ENCODE data around the gene NHSL2.

Gene NHSL2

DNA sequence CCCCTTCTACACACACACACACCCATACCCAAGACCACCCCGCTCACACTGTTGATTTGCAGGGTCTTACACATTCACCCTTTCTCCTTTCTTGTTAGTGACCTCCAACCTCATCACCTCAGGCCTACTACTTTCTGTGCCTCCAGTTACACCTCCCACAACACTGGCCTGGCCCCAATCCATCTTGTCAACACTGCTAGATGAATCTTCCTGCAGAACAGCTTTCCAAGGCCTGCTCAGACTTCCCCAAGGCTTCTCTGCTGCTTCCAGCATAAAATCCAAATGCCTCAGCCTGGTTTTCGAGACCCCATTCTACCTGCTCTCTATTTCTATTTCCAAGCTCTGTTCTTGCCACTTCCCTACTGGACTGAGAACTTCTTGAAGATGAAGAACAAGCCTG, 79.9 kb downstream of the NHSL2 start:
- no peak overlapping the region for H3K4me3 ChIP-seq (ENCODE audit: low read length)
- H3K9ac ChIP-seq (ENCODE audit: low read length), result no peak overlapping the region
- no peaks in the 10 kb centered on the region for H3K9me3 ChIP-seq (ENCODE audit: insufficient read depth, low read length)
- no peaks in the 10 kb centered on the region for H4K20me1 ChIP-seq (ENCODE audit: insufficient read depth, low read length)
- H3K27ac ChIP-seq (ENCODE audit: low read length), result no peak overlapping the region
- no peaks in the 10 kb centered on the region for H3K4me1 ChIP-seq (ENCODE audit: low read length)
- TF ChIP-seq EZH2phosphoT487 (IDR thresholded peaks at IDR 0.05; ENCODE audit: low read depth), result no peak
- H3K36me3 ChIP-seq (replicated peaks; ENCODE audit: low read depth, low read length), result no peaks in the 10 kb centered on the region
- H3K79me2 ChIP-seq (ENCODE audit: low read length), result no peaks in the 10 kb centered on the region
- H3K27me3 ChIP-seq (ENCODE audit: low read depth, low read length), result no peaks in the 10 kb centered on the region
- no peak overlapping the region for H2AFZ ChIP-seq (ENCODE audit: low read depth, low read length)
- H3K4me2 ChIP-seq (ENCODE audit: low read length), result no peak overlapping the region

GRCh38 chrX:71991164-71991563, 80.5 kb downstream of the NHSL2 start:
- H3K79me2 ChIP-seq (ENCODE audit: low read length), result no peaks in the 10 kb centered on the region
- no peak overlapping the region for H2AFZ ChIP-seq (ENCODE audit: low read depth, low read length)
- H3K4me1 ChIP-seq (ENCODE audit: low read length), result no peaks in the 10 kb centered on the region
- H3K27me3 ChIP-seq (ENCODE audit: low read depth, low read length), result no peaks in the 10 kb centered on the region
- TF ChIP-seq EZH2phosphoT487 (IDR thresholded peaks at IDR 0.05; ENCODE audit: low read depth), result no peak
- TF ChIP-seq, protein P1, sequence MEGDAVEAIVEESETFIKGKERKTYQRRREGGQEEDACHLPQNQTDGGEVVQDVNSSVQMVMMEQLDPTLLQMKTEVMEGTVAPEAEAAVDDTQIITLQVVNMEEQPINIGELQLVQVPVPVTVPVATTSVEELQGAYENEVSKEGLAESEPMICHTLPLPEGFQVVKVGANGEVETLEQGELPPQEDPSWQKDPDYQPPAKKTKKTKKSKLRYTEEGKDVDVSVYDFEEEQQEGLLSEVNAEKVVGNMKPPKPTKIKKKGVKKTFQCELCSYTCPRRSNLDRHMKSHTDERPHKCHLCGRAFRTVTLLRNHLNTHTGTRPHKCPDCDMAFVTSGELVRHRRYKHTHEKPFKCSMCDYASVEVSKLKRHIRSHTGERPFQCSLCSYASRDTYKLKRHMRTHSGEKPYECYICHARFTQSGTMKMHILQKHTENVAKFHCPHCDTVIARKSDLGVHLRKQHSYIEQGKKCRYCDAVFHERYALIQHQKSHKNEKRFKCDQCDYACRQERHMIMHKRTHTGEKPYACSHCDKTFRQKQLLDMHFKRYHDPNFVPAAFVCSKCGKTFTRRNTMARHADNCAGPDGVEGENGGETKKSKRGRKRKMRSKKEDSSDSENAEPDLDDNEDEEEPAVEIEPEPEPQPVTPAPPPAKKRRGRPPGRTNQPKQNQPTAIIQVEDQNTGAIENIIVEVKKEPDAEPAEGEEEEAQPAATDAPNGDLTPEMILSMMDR (IDR thresholded peaks at IDR 0.05; ENCODE audit: low read depth, low read length), result no peak
- H3K4me2 ChIP-seq (ENCODE audit: low read length), result no peak overlapping the region
- H3K27ac ChIP-seq (ENCODE audit: low read length), result no peak overlapping the region
- no peaks in the 10 kb centered on the region for H3K9me3 ChIP-seq (ENCODE audit: insufficient read depth, low read length)
- no peaks in the 10 kb centered on the region for H4K20me1 ChIP-seq (ENCODE audit: insufficient read depth, low read length)
- H3K36me3 ChIP-seq (replicated peaks; ENCODE audit: low read depth, low read length), result no peaks in the 10 kb centered on the region
- H3K9ac ChIP-seq (ENCODE audit: low read length), result no peak overlapping the region
- no peak overlapping the region for H3K4me3 ChIP-seq (ENCODE audit: low read length)

DNA sequence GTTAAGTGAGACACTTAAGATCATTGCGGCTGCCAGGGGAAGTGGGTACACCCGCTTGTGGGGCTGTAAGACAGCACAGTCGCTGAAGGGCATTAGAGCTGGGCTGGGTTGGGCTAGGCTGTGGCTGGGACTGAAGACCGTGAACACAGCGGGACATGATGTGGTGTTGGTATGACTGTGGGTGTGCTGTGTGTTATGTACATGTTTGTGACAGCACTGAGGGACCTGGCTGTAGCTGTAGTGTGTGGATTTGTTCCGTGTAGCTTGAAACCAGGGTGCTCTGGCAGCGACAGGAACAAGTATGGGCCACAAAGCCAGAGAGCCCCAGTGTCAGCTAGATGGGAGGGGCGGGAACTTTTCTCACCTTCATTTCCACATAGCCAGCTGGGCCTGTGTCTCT, 82.1 kb downstream of the NHSL2 start:
- Histone ChIP-seq H3K4me1 (ENCODE audit: low read length) (no peaks in the 10 kb centered on the region), H2AFZ (ENCODE audit: low read depth, low read length) (no peak overlapping the region), H3K4me3 (ENCODE audit: low read length) (no peak overlapping the region), H3K9ac (ENCODE audit: low read length) (no peak overlapping the region), H3K4me2 (ENCODE audit: low read length) (no peak overlapping the region), H3K79me2 (ENCODE audit: low read length) (no peaks in the 10 kb centered on the region), H3K27me3 (ENCODE audit: low read depth, low read length) (no peaks in the 10 kb centered on the region), H3K9me3 (ENCODE audit: insufficient read depth, low read length) (no peaks in the 10 kb centered on the region), H4K20me1 (ENCODE audit: insufficient read depth, low read length) (no peaks in the 10 kb centered on the region), H3K36me3 (replicated peaks; ENCODE audit: low read depth, low read length) (no peaks in the 10 kb centered on the region), H3K27ac (ENCODE audit: low read length) (no peak overlapping the region)
- TF ChIP-seq EZH2phosphoT487 (IDR thresholded peaks at IDR 0.05; ENCODE audit: low read depth), result no peak
- TF ChIP-seq, protein P1 (IDR thresholded peaks at IDR 0.05; ENCODE audit: low read depth, low read length), result no peak

- no peaks in the 10 kb centered on the region for H4K20me1 ChIP-seq (ENCODE audit: insufficient read depth, low read length)
- H3K4me3 ChIP-seq (ENCODE audit: low read length), result no peak overlapping the region
- H2AFZ ChIP-seq (ENCODE audit: low read depth, low read length), result no peak overlapping the region
- no peaks in the 10 kb centered on the region for H3K79me2 ChIP-seq (ENCODE audit: low read length)
- TF ChIP-seq EZH2phosphoT487 (IDR thresholded peaks at IDR 0.05; ENCODE audit: low read depth), result no peak
- TF ChIP-seq, protein P1 (IDR thresholded peaks at IDR 0.05; ENCODE audit: low read depth, low read length), result no peak
- H3K36me3 ChIP-seq (replicated peaks; ENCODE audit: low read depth, low read length), result no peaks in the 10 kb centered on the region
- H3K4me1 ChIP-seq (ENCODE audit: low read length), result no peaks in the 10 kb centered on the region
- H3K27me3 ChIP-seq (ENCODE audit: low read depth, low read length), result no peaks in the 10 kb centered on the region
- H3K27ac ChIP-seq (ENCODE audit: low read length), result no peak overlapping the region
- no peak overlapping the region for H3K9ac ChIP-seq (ENCODE audit: low read length)
- no peak overlapping the region for H3K4me2 ChIP-seq (ENCODE audit: low read length)
- no peaks in the 10 kb centered on the region for H3K9me3 ChIP-seq (ENCODE audit: insufficient read depth, low read length)
These were observed 82.7 kb downstream of the NHSL2 start for GRCh38 chrX:71993371-71993770.

DNA sequence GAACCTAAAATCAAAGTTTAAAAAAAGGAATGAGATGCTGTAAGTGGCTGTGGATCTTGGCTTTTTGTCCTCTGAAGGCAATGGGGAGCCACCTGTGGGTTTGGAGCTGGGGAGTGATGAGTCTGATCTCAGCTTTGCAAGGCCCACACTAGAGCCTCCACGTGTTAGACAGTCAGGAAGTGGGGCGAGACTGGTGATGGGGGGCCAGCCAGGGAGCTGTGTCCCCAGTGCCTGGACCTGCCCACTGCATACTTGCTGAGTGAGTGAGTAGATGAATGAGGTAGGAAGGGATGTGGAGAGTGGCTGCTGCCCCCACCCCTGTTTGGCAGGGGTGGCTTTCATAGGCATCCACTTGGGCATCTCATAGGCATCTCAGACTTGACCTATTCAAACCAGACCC, 84.0 kb downstream of the NHSL2 start:
- Histone ChIP-seq H3K27ac (ENCODE audit: low read length) (no peak overlapping the region), H2AFZ (ENCODE audit: low read depth, low read length) (no peak overlapping the region), H3K4me2 (ENCODE audit: low read length) (no peak overlapping the region), H4K20me1 (ENCODE audit: insufficient read depth, low read length) (no peaks in the 10 kb centered on the region), H3K27me3 (ENCODE audit: low read depth, low read length) (no peaks in the 10 kb centered on the region), H3K4me3 (ENCODE audit: low read length) (no peak overlapping the region), H3K9ac (ENCODE audit: low read length) (no peak overlapping the region), H3K36me3 (replicated peaks; ENCODE audit: low read depth, low read length) (no peaks in the 10 kb centered on the region), H3K79me2 (ENCODE audit: low read length) (no peaks in the 10 kb centered on the region), H3K9me3 (ENCODE audit: insufficient read depth, low read length) (no peaks in the 10 kb centered on the region), H3K4me1 (ENCODE audit: low read length) (0 out of 2 replicates have a peak, but pooled peaks cover 2% of the 10 kb centered on the region)
- TF ChIP-seq EZH2phosphoT487 (IDR thresholded peaks at IDR 0.05; ENCODE audit: low read depth), result no peak
- TF ChIP-seq, protein P1 (IDR thresholded peaks at IDR 0.05; ENCODE audit: low read depth, low read length), result no peak
